ENCODE measurements around the gene RAB1B.

DNA sequence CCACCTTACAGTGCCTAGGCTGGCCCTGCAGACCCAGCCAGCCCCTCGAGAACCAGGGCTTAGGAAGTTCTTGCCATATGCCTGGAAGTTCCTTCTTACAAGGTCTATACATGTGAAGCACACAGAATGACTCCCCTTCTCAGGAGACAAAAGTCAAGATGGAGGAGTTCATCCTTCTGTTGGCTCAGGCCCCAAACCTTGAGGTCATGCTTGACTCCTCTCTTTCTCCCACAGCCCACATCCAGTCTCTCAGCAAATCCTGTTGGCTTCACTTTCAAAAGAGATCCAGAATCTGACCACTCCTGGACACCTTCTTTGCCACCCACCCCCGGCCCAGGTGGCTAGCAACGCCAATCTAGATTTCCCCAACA is 50.1 kb downstream of the RAB1B start:
- TF ChIP-seq POLR2A (IDR thresholded peaks at IDR 0.05) (no peak), CTCF (IDR thresholded peaks at IDR 0.05) (no peak), POLR2AphosphoS5 (IDR thresholded peaks at IDR 0.05) (no peak), EP300 (IDR thresholded peaks at IDR 0.05; ENCODE audit: low read depth) (no peak)

Measured in transverse colon (tissue), 4 donors.